Activated CD8-positive, alpha-beta memory T cell treated with anti-CD3 and anti-CD28 coated beads for 1 hour (primary cell): Measurements from ENCODE around the gene CDIP1.

Experiments
- DNase-seq, 2 donors: peaks; one replicate each; pipeline ENCODE4 v3.0.0-alpha.2; 2020; ENCODE audit warnings: low read depth in 1 of 2; ENCODE audit errors: extremely low read depth in 1 of 2

Gene CDIP1

GRCh38 chr16:4539716-4540284 lies 1.2 kb upstream of the CDIP1 start:
- no peak for DNase-seq

GRCh38 chr16:4537376-4538343 lies 913 bp downstream of the CDIP1 start:
- DNase-seq: no peak

DNA sequence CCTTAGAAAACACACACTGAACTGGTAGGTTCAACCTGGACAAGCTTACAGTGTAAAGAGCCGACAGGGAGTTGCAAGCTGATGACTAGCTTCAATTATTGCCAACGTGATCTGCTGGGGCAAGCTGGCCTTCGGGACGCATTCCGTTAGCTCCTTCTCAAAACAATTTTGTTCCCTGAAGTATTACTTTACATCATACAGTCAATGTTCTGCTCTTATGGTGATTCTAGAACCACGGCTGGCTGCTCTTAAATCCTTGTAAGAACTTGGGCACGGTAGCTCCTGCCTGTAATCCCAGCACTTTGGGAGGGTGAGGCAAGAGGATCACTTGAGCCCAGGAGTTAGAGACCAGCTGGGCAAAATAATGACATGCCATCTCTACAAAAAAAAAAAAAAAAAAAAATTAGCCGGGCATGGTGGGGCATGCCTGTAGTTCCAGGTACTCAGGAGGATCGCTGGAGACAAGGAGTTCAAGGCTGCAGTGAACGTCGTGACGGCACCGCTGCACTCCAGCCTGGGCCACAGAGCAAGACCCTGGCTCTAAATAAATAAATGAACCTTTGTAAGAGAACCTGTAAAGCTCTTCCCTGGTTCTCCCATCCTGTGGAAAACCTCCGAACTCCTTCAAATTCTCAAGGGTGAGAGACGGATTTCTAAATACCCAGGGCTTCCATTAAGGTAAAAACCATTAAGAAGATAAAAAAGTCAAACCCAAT lies 2.0 kb downstream of the CDIP1 start:
- DNase-seq: no peak

GRCh38 chr16:4535627-4536108 lies 2.9 kb downstream of the CDIP1 start:
- DNase-seq: no peak

DNA sequence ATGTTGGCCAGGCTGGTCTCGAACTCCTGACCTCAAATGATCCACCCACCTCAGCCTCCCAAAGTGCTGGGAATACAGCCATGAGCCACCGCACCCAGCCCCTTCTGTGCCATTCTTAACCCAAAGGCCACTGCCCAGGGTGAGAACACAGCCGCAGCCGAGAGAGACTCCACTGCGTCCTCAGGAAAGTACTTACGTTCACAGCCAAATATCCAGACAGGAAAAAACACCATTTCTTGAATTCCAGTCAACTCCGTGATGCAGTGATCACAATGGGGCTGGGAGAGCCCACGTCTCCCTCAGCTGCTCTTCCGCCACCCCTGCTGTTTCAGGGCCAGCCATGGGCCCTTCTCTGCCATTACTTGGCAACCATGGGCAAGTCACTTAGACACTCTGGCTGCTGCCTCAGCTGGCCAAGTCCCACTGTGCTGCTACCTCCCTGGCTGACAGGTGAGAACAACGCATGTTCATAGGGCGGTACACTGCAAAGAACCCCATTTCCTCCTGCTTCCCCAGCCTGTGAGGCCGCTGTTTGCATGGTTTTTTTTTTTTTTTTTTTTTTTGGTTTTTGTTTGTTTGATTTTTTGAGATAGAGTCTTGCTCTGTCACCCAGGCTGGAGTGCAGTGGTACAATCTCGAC lies 4.3 kb downstream of the CDIP1 start:
- no peak for DNase-seq

DNA sequence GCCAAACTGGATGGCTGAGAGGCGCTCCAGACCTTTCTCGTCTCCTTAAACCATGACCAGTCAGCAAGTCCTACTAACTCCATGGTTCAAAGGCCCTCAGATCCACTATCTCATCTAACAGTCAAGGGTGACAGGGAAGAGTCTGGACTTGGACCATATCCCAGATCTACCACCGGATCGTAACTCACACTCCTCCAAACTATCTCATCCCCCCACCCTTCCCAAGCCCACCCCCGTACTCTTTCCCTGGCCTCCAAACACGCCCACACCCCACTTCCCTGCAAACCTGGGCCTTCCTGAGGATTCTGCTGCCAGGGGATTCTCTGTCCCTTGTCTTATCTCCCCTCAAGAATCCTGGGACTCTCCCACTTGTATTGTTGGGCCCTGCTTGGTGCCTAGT lies 5.1 kb downstream of the CDIP1 start:
- no peak for DNase-seq

- DNase-seq: no peak
Measured at GRCh38 chr16:4532238-4532637, 6.3 kb downstream of the CDIP1 start.

DNA sequence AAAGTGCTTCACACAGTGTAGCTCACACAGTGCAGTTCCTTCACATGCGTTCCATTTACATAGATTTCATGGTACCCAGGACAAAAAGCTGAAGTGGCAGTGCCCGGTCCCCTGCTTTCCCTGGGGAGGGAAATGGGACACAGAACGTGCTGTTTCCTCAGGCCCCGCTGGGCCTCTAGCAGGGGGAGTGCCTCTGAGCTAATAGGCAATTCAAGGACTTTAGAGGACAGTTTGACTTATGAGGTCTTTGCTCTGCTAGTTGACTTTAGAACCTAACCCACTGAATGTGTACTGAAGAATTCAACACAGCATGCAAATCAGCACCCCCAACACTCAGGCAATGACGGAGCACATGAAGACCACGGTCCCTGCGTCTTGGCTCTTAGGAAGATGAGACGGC lies 6.8 kb downstream of the CDIP1 start:
- no peak for DNase-seq

GRCh38 chr16:4529085-4530060 lies 9.2 kb downstream of the CDIP1 start:
- no peak for DNase-seq

- no peak for DNase-seq
Measured at GRCh38 chr16:4525634-4526277, 12.8 kb downstream of the CDIP1 start.

DNA sequence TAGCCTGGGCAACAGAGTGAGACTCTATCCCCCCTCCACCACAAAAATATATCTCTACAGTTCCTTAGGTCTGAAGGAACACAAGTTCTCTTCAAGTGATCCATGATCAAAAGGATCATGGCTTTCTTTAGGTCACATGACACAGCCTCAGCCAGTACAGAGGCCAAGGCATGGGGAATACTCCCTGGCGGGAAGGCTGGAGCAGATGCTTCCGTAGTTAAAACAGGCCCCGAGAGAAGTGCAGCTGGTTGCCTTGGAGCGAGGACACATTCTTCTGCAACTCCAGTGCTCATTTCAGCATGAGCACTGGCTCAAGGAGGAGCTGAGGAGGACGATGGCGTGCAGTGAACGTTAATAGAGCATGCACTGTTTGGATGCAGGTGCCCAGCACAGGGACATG lies 13.5 kb downstream of the CDIP1 start:
- DNase-seq: no peak

- DNase-seq: no peak
Measured at GRCh38 chr16:4524571-4524970, 14.0 kb downstream of the CDIP1 start.

DNA sequence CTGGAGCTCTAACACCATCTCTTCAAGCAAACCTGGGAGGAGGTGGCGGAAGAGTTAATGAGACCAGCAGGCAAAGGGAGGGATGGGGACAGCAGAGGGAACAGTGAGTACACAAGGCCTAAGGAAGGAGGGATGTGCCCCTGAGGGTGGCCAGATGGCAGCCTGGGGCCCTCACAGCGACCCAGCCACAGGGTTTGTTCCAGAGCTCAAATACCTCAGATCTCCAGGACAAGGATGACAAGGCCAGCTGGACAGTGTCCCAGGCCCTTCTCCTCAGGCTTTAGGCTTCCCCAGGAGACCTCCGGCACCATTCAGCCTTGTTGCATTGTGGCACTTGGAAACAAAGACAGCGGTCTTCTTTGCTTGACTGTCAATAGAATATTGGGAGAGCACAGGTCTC lies 14.9 kb downstream of the CDIP1 start:
- no peak for DNase-seq

GRCh38 chr16:4522051-4522581 lies 16.5 kb downstream of the CDIP1 start:
- no peak for DNase-seq

DNA sequence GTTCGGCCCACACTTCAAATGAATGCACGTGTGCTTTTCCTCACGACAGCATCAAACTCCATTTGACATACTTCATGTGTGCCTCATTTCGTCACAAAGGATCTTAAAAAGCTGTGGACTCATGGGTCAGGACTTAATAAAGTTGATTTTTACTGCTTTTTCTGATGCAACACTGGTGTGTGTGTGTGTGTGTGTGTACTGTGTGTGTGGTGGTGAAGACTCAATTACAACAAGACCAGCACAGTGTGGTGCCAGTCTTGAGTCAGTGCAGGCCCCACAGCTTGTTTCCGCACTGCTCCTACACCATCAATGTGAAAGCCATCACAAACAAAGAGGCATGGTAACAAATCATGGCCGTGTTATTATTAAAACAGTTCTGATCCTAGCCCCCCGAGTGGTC lies 17.7 kb downstream of the CDIP1 start:
- DNase-seq: no peak

- no peak for DNase-seq
Measured at GRCh38 chr16:4519274-4520058, 19.1 kb downstream of the CDIP1 start.

DNA sequence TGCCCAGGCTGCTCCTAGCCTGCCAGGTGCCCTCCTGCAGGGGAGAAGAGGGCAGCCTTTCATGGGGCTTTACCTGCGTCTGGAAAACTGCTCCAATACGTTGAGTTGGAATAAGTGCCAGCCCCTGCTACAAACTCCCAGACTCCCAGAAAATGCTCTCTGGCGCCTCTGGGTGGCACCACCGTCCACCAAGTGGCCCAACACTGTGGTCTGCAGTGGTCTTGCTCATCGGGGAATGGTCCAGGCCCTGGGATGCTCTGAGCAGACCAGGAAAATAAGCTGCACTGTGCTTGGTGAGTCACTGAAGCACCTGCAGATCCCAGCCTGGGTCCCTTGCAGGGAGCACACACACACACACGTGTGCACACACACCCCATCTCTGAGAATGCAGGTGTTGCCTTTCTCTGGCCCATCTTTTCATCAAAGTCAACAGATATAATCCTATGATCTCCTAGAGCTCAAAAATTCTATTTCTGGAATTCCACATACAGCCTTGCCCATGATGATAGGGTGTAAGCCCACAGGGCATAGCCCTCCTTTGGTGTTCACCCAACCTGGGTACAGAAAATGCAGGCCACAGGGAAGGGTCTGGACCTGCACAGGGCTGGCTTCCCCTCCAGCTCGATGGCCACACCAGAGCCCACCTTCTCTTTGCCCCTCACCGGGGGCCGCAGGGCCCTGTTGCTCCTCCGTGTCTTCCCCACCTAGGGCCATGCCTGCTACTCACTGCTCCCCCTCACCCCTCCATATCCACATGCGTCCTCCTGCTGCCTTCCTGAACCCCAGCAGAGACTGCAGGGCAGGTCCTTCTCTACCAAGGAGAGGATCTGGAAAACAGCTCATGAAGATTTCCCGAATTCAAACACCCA lies 20.5 kb downstream of the CDIP1 start:
- DNase-seq: no peak
